ENCODE results near the gene PHF12.

- TF ChIP-seq CTCF (IDR thresholded peaks at IDR 0.05): no peak
- TF ChIP-seq POLR2A (IDR thresholded peaks at IDR 0.05): no peak
Measured at GRCh38 chr17:28991779-28992178, 40.5 kb upstream of the PHF12 start.
